SK-N-SH treated with all-trans-retinoic acid at 6 μM for 48 hours (cell line): ENCODE results near the gene PDE6A.
"Not testable (repeated sequence)": the region's sequence is repeated elsewhere in the genome, so short reads cannot be mapped to it uniquely, and the experiment has no call there.

ENCODE experiments used
- ATAC-seq: fragments of 200-7000 bp; cut with Tn5 transposase; 3 replicates; pipeline ENCODE4 v1.9.1; 2020; ENCODE audit warnings: mild to moderate bottlenecking, moderate library complexity
- ARNTL ChIP-seq: fragments of 450-650 bp; formaldehyde crosslinking; IDR thresholded peaks from 2 replicates; pipeline ENCODE4 v1.5.0; 2020; ENCODE audit warnings: low read depth, mild to moderate bottlenecking, moderate library complexity, borderline replicate concordance
- BACH2 ChIP-seq: fragments of 250-450 bp; sonication (Bioruptor Pico); IDR thresholded peaks from 2 replicates; pipeline ENCODE4 v1.9.0; 2021; ENCODE audit warnings: mild to moderate bottlenecking, borderline replicate concordance
- CSDC2 ChIP-seq: fragments of 250-450 bp; sonication (Bioruptor Pico); IDR thresholded peaks from 2 replicates; pipeline ENCODE4 v1.5.0; 2020; ENCODE audit warnings: mild to moderate bottlenecking, moderate library complexity
- ESRRG ChIP-seq: fragments of 250-450 bp; sonication (Bioruptor Pico); IDR thresholded peaks from 2 replicates; pipeline ENCODE4 v1.6.1; 2021; ENCODE audit warnings: mild to moderate bottlenecking
- GLIS3 ChIP-seq: fragments of 250-450 bp; sonication (Bioruptor Pico); IDR thresholded peaks from 2 replicates; pipeline ENCODE4 v1.5.0; 2020; ENCODE audit warnings: mild to moderate bottlenecking, moderate library complexity
- ISL1 ChIP-seq: fragments of 250-450 bp; sonication (Bioruptor Pico); IDR thresholded peaks from 2 replicates; pipeline ENCODE4 v2.1.2; 2022; ENCODE audit warnings: mild to moderate bottlenecking, moderate library complexity
- OSR1 ChIP-seq: fragments of 250-450 bp; sonication (Bioruptor Pico); IDR thresholded peaks from 2 replicates; pipeline ENCODE4 v1.8.0; 2022; ENCODE audit warnings: moderate library complexity, mild to moderate bottlenecking, inconsistent platforms
- PATZ1 ChIP-seq: fragments of 250-450 bp; sonication (Bioruptor Pico); IDR thresholded peaks from 2 replicates; pipeline ENCODE4 v1.8.0; 2020; ENCODE audit warnings: mild to moderate bottlenecking, moderate library complexity, borderline replicate concordance
- RARB ChIP-seq: fragments of 250-450 bp; sonication (Bioruptor Pico); IDR thresholded peaks from 2 replicates; pipeline ENCODE4 v1.8.0; 2021; ENCODE audit warnings: mild to moderate bottlenecking, moderate library complexity
- SNAI2 ChIP-seq: fragments of 250-450 bp; sonication (Bioruptor Pico); IDR thresholded peaks from 2 replicates; pipeline ENCODE4 v1.5.0; 2020; ENCODE audit warnings: mild to moderate bottlenecking, moderate library complexity
- TCF4 ChIP-seq: fragments of 250-450 bp; sonication (Bioruptor Pico); IDR thresholded peaks from 2 replicates; pipeline ENCODE4 v1.8.0; 2021; ENCODE audit warnings: mild to moderate bottlenecking, moderate library complexity, borderline replicate concordance
- TOX ChIP-seq: fragments of 250-450 bp; sonication (Bioruptor Pico); IDR thresholded peaks from 2 replicates; pipeline ENCODE4 v1.8.0; 2021; ENCODE audit warnings: mild to moderate bottlenecking, moderate library complexity, borderline replicate concordance
- ZC3H10 ChIP-seq: fragments of 250-450 bp; sonication (Bioruptor Pico); IDR thresholded peaks from 2 replicates; pipeline ENCODE4 v1.5.1; 2021; ENCODE audit warnings: mild to moderate bottlenecking, moderate library complexity
- ZFP3 ChIP-seq: fragments of 250-450 bp; sonication (Bioruptor Pico); IDR thresholded peaks from 2 replicates; pipeline ENCODE4 v1.5.0; 2020; ENCODE audit warnings: mild to moderate bottlenecking, moderate library complexity
- ZFP30 ChIP-seq: fragments of 450-650 bp; formaldehyde crosslinking; IDR thresholded peaks from 2 replicates; pipeline ENCODE4 v1.5.0; 2022; ENCODE audit warnings: mild to moderate bottlenecking, moderate library complexity
- ZNF565 ChIP-seq: fragments of 450-650 bp; formaldehyde crosslinking; conservative IDR thresholded peaks from 2 replicates; pipeline ENCODE4 v1.5.0; 2020; ENCODE audit warnings: low read depth, mild to moderate bottlenecking, moderate library complexity
- ZNF70 ChIP-seq: fragments of 450-650 bp; formaldehyde crosslinking; IDR thresholded peaks from 2 replicates; pipeline ENCODE4 v1.5.0; 2020; ENCODE audit warnings: mild to moderate bottlenecking, moderate library complexity
- TF ChIP-seq, protein P1 (sequence below): fragments of 250-450 bp; sonication (Bioruptor Pico); IDR thresholded peaks from 2 replicates; pipeline ENCODE4 v1.5.1; 2020; ENCODE audit warnings: low read depth, mild to moderate bottlenecking, moderate library complexity
- TF ChIP-seq, protein P2 (sequence below): fragments of 250-450 bp; sonication (Bioruptor Pico); IDR thresholded peaks from 2 replicates; pipeline ENCODE4 v1.5.1; 2021; ENCODE audit warnings: mild to moderate bottlenecking, moderate library complexity
- TF ChIP-seq, protein P3 (sequence below): fragments of 250-450 bp; sonication (Bioruptor Pico); IDR thresholded peaks from 2 replicates; pipeline ENCODE4 v1.5.0; 2020; ENCODE audit warnings: mild to moderate bottlenecking, moderate library complexity
- TF ChIP-seq, protein P4 (sequence below): fragments of 250-450 bp; sonication (Bioruptor Pico); IDR thresholded peaks from 2 replicates; pipeline ENCODE4 v1.8.0; 2021; ENCODE audit warnings: low read depth, mild to moderate bottlenecking, moderate library complexity, borderline replicate concordance

PDE6A gene

GRCh38 chr5:149881874-149882273 is 62.7 kb downstream of the PDE6A start:
- ATAC-seq, result no peak
- TF ChIP-seq ZFP3 (CRISPR knock-in tag) (no peak), RARB (CRISPR knock-in tag) (no peak), ESRRG (CRISPR knock-in tag) (no peak), ZFP30 (no peak), ISL1 (no peak), TOX (CRISPR knock-in tag) (no peak), ZNF565 (CRISPR knock-in tag) (no peak), TCF4 (CRISPR knock-in tag) (no peak), BACH2 (CRISPR knock-in tag) (no peak), OSR1 (CRISPR knock-in tag) (no peak), PATZ1 (CRISPR knock-in tag) (no peak), ARNTL (no peak), SNAI2 (CRISPR knock-in tag) (no peak)
- TF ChIP-seq, protein P1, sequence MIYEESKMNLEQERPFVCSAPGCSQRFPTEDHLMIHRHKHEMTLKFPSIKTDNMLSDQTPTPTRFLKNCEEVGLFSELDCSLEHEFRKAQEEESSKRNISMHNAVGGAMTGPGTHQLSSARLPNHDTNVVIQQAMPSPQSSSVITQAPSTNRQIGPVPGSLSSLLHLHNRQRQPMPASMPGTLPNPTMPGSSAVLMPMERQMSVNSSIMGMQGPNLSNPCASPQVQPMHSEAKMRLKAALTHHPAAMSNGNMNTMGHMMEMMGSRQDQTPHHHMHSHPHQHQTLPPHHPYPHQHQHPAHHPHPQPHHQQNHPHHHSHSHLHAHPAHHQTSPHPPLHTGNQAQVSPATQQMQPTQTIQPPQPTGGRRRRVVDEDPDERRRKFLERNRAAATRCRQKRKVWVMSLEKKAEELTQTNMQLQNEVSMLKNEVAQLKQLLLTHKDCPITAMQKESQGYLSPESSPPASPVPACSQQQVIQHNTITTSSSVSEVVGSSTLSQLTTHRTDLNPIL (CRISPR knock-in tag), result no peak
- TF ChIP-seq, protein P2, sequence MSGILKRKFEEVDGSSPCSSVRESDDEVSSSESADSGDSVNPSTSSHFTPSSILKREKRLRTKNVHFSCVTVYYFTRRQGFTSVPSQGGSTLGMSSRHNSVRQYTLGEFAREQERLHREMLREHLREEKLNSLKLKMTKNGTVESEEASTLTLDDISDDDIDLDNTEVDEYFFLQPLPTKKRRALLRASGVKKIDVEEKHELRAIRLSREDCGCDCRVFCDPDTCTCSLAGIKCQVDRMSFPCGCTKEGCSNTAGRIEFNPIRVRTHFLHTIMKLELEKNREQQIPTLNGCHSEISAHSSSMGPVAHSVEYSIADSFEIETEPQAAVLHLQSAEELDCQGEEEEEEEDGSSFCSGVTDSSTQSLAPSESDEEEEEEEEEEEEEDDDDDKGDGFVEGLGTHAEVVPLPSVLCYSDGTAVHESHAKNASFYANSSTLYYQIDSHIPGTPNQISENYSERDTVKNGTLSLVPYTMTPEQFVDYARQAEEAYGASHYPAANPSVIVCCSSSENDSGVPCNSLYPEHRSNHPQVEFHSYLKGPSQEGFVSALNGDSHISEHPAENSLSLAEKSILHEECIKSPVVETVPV (CRISPR knock-in tag), result no peak
- TF ChIP-seq, protein P3, sequence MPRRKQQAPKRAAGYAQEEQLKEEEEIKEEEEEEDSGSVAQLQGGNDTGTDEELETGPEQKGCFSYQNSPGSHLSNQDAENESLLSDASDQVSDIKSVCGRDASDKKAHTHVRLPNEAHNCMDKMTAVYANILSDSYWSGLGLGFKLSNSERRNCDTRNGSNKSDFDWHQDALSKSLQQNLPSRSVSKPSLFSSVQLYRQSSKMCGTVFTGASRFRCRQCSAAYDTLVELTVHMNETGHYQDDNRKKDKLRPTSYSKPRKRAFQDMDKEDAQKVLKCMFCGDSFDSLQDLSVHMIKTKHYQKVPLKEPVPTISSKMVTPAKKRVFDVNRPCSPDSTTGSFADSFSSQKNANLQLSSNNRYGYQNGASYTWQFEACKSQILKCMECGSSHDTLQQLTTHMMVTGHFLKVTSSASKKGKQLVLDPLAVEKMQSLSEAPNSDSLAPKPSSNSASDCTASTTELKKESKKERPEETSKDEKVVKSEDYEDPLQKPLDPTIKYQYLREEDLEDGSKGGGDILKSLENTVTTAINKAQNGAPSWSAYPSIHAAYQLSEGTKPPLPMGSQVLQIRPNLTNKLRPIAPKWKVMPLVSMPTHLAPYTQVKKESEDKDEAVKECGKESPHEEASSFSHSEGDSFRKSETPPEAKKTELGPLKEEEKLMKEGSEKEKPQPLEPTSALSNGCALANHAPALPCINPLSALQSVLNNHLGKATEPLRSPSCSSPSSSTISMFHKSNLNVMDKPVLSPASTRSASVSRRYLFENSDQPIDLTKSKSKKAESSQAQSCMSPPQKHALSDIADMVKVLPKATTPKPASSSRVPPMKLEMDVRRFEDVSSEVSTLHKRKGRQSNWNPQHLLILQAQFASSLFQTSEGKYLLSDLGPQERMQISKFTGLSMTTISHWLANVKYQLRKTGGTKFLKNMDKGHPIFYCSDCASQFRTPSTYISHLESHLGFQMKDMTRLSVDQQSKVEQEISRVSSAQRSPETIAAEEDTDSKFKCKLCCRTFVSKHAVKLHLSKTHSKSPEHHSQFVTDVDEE (CRISPR knock-in tag), result no peak
- TF ChIP-seq, protein P4, sequence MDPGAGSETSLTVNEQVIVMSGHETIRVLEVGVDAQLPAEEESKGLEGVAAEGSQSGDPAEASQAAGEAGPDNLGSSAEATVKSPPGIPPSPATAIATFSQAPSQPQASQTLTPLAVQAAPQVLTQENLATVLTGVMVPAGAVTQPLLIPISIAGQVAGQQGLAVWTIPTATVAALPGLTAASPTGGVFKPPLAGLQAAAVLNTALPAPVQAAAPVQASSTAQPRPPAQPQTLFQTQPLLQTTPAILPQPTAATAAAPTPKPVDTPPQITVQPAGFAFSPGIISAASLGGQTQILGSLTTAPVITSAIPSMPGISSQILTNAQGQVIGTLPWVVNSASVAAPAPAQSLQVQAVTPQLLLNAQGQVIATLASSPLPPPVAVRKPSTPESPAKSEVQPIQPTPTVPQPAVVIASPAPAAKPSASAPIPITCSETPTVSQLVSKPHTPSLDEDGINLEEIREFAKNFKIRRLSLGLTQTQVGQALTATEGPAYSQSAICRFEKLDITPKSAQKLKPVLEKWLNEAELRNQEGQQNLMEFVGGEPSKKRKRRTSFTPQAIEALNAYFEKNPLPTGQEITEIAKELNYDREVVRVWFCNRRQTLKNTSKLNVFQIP (CRISPR knock-in tag), result no peak

DNA sequence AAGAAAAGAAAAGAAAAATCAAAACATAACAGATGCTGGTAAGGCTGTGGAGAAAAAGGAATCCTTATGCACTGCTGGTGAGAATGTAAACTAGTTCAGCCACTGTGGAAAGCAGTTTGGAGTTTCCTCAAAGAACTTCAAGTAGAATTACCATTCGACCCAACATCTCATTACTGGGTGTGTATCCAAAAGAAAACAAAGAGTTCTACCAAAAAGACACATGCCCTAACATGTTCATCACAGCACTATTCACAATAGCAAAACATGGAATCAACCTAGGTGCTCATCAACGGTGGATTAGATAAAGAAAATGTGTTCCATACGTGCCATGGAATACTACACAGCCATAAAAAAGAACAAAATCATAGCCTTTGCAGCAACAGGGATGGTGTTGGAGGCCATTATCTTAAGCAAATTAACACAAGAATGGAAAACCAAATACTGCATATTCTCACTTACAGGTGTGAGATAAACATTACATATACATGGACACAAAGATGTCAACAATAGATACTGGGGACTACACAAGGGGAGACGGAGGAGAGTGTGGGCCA is 63.4 kb downstream of the PDE6A start:
- TF ChIP-seq ARNTL, result no peak
- TF ChIP-seq ESRRG (CRISPR knock-in tag), result no peak
- no peak for TF ChIP-seq SNAI2 (CRISPR knock-in tag)
- no peak for TF ChIP-seq ZFP30
- TF ChIP-seq, protein P2 (CRISPR knock-in tag), result no peak
- TF ChIP-seq CSDC2 (CRISPR knock-in tag), result no peak
- TF ChIP-seq GLIS3 (CRISPR knock-in tag), result no peak
- no peak for TF ChIP-seq ZFP3 (CRISPR knock-in tag)
- TF ChIP-seq RARB (CRISPR knock-in tag), result no peak
- no peak for TF ChIP-seq ISL1
- TF ChIP-seq, protein P4 (CRISPR knock-in tag), result no peak
- TF ChIP-seq, protein P1 (CRISPR knock-in tag), result no peak
- no peak for TF ChIP-seq ZNF70 (CRISPR knock-in tag)
- no peak for TF ChIP-seq ZC3H10 (CRISPR knock-in tag)

DNA sequence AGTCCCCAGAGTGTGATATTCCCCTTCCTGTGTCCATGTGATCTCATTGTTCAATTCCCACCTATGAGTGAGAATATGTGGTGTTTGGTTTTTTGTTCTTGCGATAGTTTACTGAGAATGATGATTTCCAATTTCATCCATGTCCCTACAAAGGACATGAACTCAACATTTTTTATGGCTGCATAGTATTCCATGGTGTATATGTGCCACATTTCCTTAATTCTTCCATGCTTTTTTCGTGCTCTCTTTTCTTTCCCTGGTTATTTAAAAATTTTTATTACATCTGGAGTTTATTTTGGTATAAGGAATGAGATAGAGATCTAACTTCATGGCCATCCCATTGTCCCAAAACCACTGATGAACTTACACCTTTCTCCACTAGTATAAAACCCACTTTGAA is 65.0 kb downstream of the PDE6A start:
- not testable (repeated sequence) for ATAC-seq

More for the DNA sequence above, 63.4 kb downstream of the PDE6A start:
- no peak for ATAC-seq
